Measurements from ENCODE around the gene AGAP1.

AGAP1 gene

DNA sequence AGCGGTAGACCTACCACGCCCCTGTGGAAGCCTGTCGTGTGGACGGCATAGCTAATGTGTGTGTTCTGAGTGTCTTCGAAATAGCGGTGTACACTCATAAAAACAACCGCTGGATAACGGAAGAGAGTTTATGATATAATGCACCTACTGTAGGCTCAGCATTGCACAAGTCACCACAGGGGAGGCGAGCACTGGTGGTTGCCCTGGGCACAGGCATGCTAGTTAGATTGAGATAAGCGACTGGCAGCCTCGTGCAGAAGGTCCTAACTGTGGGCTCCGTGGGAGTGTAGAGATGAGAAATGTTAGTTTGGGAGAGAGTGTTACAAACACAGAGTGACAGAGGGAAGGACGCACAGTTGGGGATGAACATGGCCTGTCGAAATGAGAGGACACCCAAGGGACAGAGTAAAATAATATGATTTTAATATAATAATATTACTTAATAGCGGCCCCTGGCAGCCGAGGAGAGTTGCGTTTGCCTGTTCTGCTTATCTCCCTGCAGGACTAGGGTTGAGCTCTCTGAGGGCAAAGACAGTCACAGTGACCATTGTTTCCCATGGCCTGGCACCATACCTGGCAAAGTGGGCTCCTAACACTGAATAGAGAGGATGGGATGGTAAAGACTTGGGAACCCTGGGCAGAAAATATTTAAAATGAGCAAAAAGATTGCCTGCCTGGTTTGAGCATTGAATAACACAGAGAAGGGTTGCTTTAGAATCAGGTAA lies 470.2 kb downstream of the AGAP1 start:
- DNase-seq (ENCODE audit: low read depth, low spot score) = no peak
- Histone ChIP-seq H3K4me3 (ENCODE audit: low read length) (no peak overlapping the region), H3K27me3 (ENCODE audit: control insufficient read depth, insufficient read depth, low read length) (no peaks in the 10 kb centered on the region), H3K27ac (ENCODE audit: low read length) (no peak overlapping the region), H3K9me3 (ENCODE audit: control insufficient read depth, insufficient read depth, low read length) (no peaks in the 10 kb centered on the region), H3K4me1 (ENCODE audit: control insufficient read depth, insufficient read depth, low read length) (no peaks in the 10 kb centered on the region), H3K36me3 (ENCODE audit: control insufficient read depth, insufficient read depth, low read length) (no peaks in the 10 kb centered on the region)
- 100% methylated on average over 1 of the region's 17 CpGs for WGBS (ENCODE audit: insufficient coverage, insufficient read length)

- no peak overlapping the region for H3K27ac ChIP-seq (ENCODE audit: low read length)
- H3K36me3 ChIP-seq (ENCODE audit: control insufficient read depth, insufficient read depth, low read length) = no peaks in the 10 kb centered on the region
- no peak overlapping the region for H3K4me3 ChIP-seq (ENCODE audit: low read length)
- H3K27me3 ChIP-seq (ENCODE audit: control insufficient read depth, insufficient read depth, low read length) = no peaks in the 10 kb centered on the region
- H3K9me3 ChIP-seq (ENCODE audit: control insufficient read depth, insufficient read depth, low read length) = no peaks in the 10 kb centered on the region
- no peaks in the 10 kb centered on the region for H3K4me1 ChIP-seq (ENCODE audit: control insufficient read depth, insufficient read depth, low read length)
- no peak for DNase-seq (ENCODE audit: low read depth, low spot score)
- no CpG with 5 or more reads among the region's 13 CpGs for WGBS (ENCODE audit: insufficient coverage, insufficient read length)
These were observed 471.0 kb downstream of the AGAP1 start for GRCh38 chr2:235964787-235965390.

DNA sequence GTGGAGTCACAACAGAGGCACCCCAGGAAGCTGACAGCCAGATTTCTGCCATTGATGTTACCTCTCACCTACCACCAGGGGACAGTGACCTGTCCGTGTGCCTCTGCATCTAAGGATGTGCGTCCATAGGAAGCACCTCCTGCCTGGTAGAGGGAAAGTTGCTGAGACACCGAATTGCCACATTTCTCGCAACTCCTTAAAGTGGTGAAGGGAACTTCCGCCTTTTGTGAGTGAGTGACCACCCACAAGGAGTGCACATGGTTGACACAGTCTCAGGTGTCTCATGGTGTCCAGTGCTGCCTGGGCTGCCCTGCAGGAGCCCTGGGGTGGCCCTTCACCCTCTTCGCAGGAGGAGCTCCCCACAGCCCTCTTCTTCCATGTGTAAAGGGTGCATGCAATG lies 472.6 kb downstream of the AGAP1 start:
- WGBS (ENCODE audit: insufficient coverage, insufficient read length) = no CpG with 5 or more reads among the region's 6 CpGs
- Histone ChIP-seq H3K36me3 (ENCODE audit: control insufficient read depth, insufficient read depth, low read length) (no peaks in the 10 kb centered on the region), H3K27me3 (ENCODE audit: control insufficient read depth, insufficient read depth, low read length) (no peaks in the 10 kb centered on the region), H3K27ac (ENCODE audit: low read length) (no peak overlapping the region), H3K4me1 (ENCODE audit: control insufficient read depth, insufficient read depth, low read length) (no peaks in the 10 kb centered on the region), H3K9me3 (ENCODE audit: control insufficient read depth, insufficient read depth, low read length) (no peaks in the 10 kb centered on the region), H3K4me3 (ENCODE audit: low read length) (no peak overlapping the region)
- DNase-seq (ENCODE audit: low read depth, low spot score) = no peak

DNA sequence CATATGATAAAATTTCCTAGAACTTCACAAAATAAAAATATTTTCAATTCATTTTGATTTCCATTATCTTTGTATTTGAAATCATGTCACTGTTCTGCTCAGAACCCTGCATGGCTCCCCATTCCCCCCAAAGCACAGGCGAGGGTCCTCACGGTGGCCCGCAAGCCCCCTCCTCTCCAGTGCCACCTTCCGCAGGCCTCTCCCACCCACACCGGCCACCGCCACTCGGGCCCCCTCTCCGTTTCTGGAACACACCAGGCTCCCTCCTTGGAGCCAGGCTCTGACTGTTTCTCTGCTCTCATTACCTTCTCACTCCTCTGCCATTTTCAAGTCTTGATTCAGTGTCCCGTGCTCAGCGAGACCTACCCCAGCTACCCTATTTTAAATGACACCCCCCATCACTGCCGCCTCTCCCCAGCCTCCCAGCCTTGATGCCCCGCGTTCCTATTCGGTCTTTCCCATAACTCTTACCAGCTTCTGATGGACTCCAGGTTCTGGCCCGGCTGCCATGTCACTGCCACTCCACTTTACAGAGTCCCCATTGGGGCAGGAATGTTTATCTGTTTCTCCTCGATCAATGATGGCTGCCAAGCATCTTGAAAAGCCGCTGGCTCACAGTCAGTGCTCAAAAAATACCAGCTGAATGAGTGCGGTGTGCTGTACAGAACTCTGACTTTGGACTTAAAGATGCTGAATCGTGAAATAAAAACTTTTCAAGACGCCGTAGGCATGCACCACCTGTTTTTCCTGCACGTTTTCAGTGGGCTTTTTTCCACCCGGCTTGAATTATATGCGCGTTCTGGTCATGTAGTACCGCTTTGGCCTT lies 473.3 kb downstream of the AGAP1 start:
- no peak for DNase-seq (ENCODE audit: low read depth, low spot score)
- Histone ChIP-seq H3K36me3 (ENCODE audit: control insufficient read depth, insufficient read depth, low read length) (no peaks in the 10 kb centered on the region), H3K27me3 (ENCODE audit: control insufficient read depth, insufficient read depth, low read length) (no peaks in the 10 kb centered on the region), H3K9me3 (ENCODE audit: control insufficient read depth, insufficient read depth, low read length) (no peaks in the 10 kb centered on the region), H3K4me1 (ENCODE audit: control insufficient read depth, insufficient read depth, low read length) (no peaks in the 10 kb centered on the region), H3K27ac (ENCODE audit: low read length) (no peak overlapping the region), H3K4me3 (ENCODE audit: low read length) (no peak overlapping the region)
- no CpG with 5 or more reads among the region's 26 CpGs for WGBS (ENCODE audit: insufficient coverage, insufficient read length)

GRCh38 chr2:235968155-235968554 lies 474.3 kb downstream of the AGAP1 start:
- no CpG with 5 or more reads among the region's 8 CpGs for WGBS (ENCODE audit: insufficient coverage, insufficient read length)
- Histone ChIP-seq H3K9me3 (ENCODE audit: control insufficient read depth, insufficient read depth, low read length) (no peaks in the 10 kb centered on the region), H3K36me3 (ENCODE audit: control insufficient read depth, insufficient read depth, low read length) (no peaks in the 10 kb centered on the region), H3K27me3 (ENCODE audit: control insufficient read depth, insufficient read depth, low read length) (no peaks in the 10 kb centered on the region), H3K4me1 (ENCODE audit: control insufficient read depth, insufficient read depth, low read length) (no peaks in the 10 kb centered on the region), H3K27ac (ENCODE audit: low read length) (no peak overlapping the region), H3K4me3 (ENCODE audit: low read length) (no peak overlapping the region)
- no peak for DNase-seq (ENCODE audit: low read depth, low spot score)

GRCh38 chr2:235968616-235969324 lies 474.9 kb downstream of the AGAP1 start:
- H3K9me3 ChIP-seq (ENCODE audit: control insufficient read depth, insufficient read depth, low read length) = no peaks in the 10 kb centered on the region
- H3K27me3 ChIP-seq (ENCODE audit: control insufficient read depth, insufficient read depth, low read length) = no peaks in the 10 kb centered on the region
- WGBS (ENCODE audit: insufficient coverage, insufficient read length) = no CpG with 5 or more reads among the region's 18 CpGs
- DNase-seq (ENCODE audit: low read depth, low spot score) = no peak
- H3K4me1 ChIP-seq (ENCODE audit: control insufficient read depth, insufficient read depth, low read length) = no peaks in the 10 kb centered on the region
- no peak overlapping the region for H3K27ac ChIP-seq (ENCODE audit: low read length)
- H3K4me3 ChIP-seq (ENCODE audit: low read length) = no peak overlapping the region
- H3K36me3 ChIP-seq (ENCODE audit: control insufficient read depth, insufficient read depth, low read length) = no peaks in the 10 kb centered on the region

DNA sequence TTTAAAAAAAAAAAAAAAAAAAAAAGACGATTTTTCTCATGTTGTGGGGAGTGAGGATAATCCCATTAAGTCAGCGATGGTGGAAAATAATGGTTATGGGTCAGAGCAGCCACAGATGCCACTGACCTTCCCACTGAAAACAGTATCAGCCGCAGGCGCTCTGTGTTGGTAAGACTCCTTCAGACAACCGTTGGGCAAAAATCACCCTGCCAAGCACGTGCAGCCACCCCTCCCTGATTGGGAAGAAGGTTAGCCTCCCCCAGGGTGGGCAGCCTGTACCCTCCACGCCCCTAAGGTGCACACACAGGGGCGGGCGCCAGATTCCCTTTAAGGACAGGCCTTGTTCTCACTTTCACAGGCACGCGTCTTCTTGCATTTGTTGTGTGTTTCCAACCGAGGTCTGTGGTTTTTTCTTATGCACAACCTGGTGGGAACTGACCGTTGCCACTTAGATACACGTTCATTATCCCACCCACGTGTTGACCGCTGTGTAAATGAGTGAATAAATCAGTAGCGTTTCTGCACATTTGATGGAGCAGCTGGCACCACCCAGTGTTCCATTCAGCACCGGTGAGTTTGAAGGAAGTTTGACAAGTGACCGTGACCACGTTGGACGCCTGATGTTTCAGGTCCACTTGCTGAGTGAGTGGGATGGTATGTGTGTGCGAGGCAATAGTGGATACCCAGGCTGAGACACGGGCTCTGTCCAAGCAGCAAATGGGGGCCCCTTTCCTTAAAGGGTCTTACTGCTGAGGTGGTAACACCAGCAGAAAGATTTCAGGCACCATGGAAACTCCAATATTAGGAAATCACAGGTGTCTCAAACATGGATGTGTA lies 476.6 kb downstream of the AGAP1 start:
- no CpG with 5 or more reads among the region's 23 CpGs for WGBS (ENCODE audit: insufficient coverage, insufficient read length)
- no peaks in the 10 kb centered on the region; the same call in 1 of the 2 replicates for H3K36me3 ChIP-seq (ENCODE audit: control insufficient read depth, insufficient read depth, low read length)
- no peaks in the 10 kb centered on the region for H3K9me3 ChIP-seq (ENCODE audit: control insufficient read depth, insufficient read depth, low read length)
- no peak overlapping the region for H3K4me3 ChIP-seq (ENCODE audit: low read length)
- no peaks in the 10 kb centered on the region for H3K4me1 ChIP-seq (ENCODE audit: control insufficient read depth, insufficient read depth, low read length)
- H3K27me3 ChIP-seq (ENCODE audit: control insufficient read depth, insufficient read depth, low read length) = no peaks in the 10 kb centered on the region
- no peak for DNase-seq (ENCODE audit: low read depth, low spot score)
- H3K27ac ChIP-seq (ENCODE audit: low read length) = no peak overlapping the region

DNA sequence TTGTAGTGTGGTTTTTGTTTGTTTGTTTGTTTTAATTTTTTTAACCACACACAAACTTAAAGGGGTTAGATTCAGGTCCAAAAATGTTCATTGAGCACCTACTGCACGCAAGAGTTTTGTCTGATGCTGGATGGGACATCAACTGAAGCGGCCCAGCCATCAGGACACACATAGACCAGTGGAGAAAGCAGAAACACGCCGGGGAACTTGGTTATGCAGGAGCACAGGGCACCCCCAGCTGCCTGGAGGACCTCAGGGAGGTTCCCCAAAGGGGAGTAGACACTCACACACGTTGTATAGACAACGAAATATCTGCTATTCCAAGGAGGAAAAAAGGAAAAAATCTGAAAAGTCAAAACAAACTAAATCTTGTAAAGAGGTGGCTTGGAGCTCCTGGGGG lies 482.7 kb downstream of the AGAP1 start:
- no peak for DNase-seq (ENCODE audit: low read depth, low spot score)
- H3K27me3 ChIP-seq (ENCODE audit: control insufficient read depth, insufficient read depth, low read length) = no peaks in the 10 kb centered on the region
- no peaks in the 10 kb centered on the region; the same call in 1 of the 2 replicates for H3K36me3 ChIP-seq (ENCODE audit: control insufficient read depth, insufficient read depth, low read length)
- no peaks in the 10 kb centered on the region for H3K9me3 ChIP-seq (ENCODE audit: control insufficient read depth, insufficient read depth, low read length)
- H3K4me1 ChIP-seq (ENCODE audit: control insufficient read depth, insufficient read depth, low read length) = no peaks in the 10 kb centered on the region
- no peak overlapping the region for H3K27ac ChIP-seq (ENCODE audit: low read length)
- no CpG with 5 or more reads among the region's 6 CpGs for WGBS (ENCODE audit: insufficient coverage, insufficient read length)
- H3K4me3 ChIP-seq (ENCODE audit: low read length) = no peak overlapping the region

DNA sequence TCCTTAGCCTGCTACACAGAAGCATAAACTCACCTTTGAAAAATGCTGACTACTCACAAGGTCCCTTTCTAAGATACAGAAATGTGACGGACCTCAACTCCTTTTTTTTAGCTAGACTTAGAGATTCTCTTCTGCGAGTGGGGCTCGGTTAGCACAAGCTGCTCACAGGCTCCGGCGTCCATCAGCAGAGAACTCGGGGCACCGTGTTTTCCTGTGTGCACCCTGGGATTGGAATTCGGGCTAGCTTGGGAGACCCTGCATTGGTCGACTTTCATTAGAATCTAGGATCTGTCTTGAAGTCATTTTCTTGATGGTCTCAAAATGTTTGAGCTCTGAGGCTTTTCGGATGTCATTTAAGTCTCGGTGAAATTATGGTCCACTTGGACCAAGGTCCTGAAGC lies 483.1 kb downstream of the AGAP1 start:
- WGBS (ENCODE audit: insufficient coverage, insufficient read length) = no CpG with 5 or more reads among the region's 11 CpGs
- H3K9me3 ChIP-seq (ENCODE audit: control insufficient read depth, insufficient read depth, low read length) = no peaks in the 10 kb centered on the region
- DNase-seq (ENCODE audit: low read depth, low spot score) = no peak
- H3K4me1 ChIP-seq (ENCODE audit: control insufficient read depth, insufficient read depth, low read length) = no peaks in the 10 kb centered on the region
- no peaks in the 10 kb centered on the region for H3K27me3 ChIP-seq (ENCODE audit: control insufficient read depth, insufficient read depth, low read length)
- no peak overlapping the region for H3K4me3 ChIP-seq (ENCODE audit: low read length)
- no peak overlapping the region for H3K27ac ChIP-seq (ENCODE audit: low read length)
- no peaks in the 10 kb centered on the region; the same call in 1 of the 2 replicates for H3K36me3 ChIP-seq (ENCODE audit: control insufficient read depth, insufficient read depth, low read length)

All from iPS DF 6.9 (cell line).